K562 (cell line): Measurements from ENCODE around the gene KDM4C. TPM values are rescaled to one million over a fixed set of nuclear protein-coding genes. Genes with fewer than 3 reads are reported as not detected.
A peak's percentile ranks its signal among the peaks of the same experiment; 100 is the strongest.

Source experiments
- ASH1L ChIP-seq: fragments of 450-650 bp; IDR thresholded peaks from 2 replicates; pipeline ENCODE4 v1.6.1; 2018; ENCODE audit warnings: borderline replicate concordance, mild to moderate bottlenecking, low read depth; ENCODE audit not compliant: partially characterized antibody
- CHD1 ChIP-seq: fragments of 200-600 bp; sonication (generic); IDR thresholded peaks from one replicate; pipeline ENCODE4 v1.6.1; 2012; ENCODE audit warnings: mild to moderate bottlenecking, moderate library complexity, low read length, inconsistent platforms
- ERF ChIP-seq: fragments of 450-650 bp; formaldehyde crosslinking; IDR thresholded peaks from 2 replicates; pipeline ENCODE4 v1.4.0; 2020; ENCODE audit warnings: mild to moderate bottlenecking, mixed read lengths
- JUNB ChIP-seq: fragments of 450-650 bp; formaldehyde crosslinking; conservative IDR thresholded peaks from 2 replicates; pipeline ENCODE4 v1.4.0; 2020; ENCODE audit warnings: mild to moderate bottlenecking
- KDM1A ChIP-seq, 2 experiments: fragments of 450-650 bp; IDR thresholded peaks; 2 replicates each; pipeline ENCODE4 v1.6.1; 2016; ENCODE audit warnings: mild to moderate bottlenecking in 2 of 2
- LEF1 ChIP-seq: fragments of 450-650 bp; IDR thresholded peaks from 2 replicates; pipeline ENCODE4 v1.6.1; 2016; ENCODE audit warnings: mild to moderate bottlenecking
- MXI1 ChIP-seq: IDR thresholded peaks from 2 replicates; pipeline ENCODE4 v1.6.1; 2011; ENCODE audit warnings: low read depth, mild to moderate bottlenecking, improper control_type of control experiment, low read length
- POLR2A ChIP-seq: fragments of 450-650 bp; conservative IDR thresholded peaks from 2 replicates; pipeline ENCODE4 v1.6.1; 2016
- POLR2H ChIP-seq: IDR thresholded peaks from 2 replicates; pipeline ENCODE4 v1.6.1; 2016; ENCODE audit warnings: missing genetic modification characterization, low read depth, mild to moderate bottlenecking, control low read depth, missing compliant biosample characterization, moderate library complexity
- SRF ChIP-seq, 2 experiments: fragments of 250-450, 450-650 bp in 1 of 2; sonication (Bioruptor Pico) in 1 of 2; sonication (generic) in 1 of 2; formaldehyde crosslinking; IDR thresholded peaks; 2 replicates each; pipeline versions ENCODE4 v1.5.0 to v1.5.1; 2020 to 2022; ENCODE audit warnings: mild to moderate bottlenecking in 1 of 2, missing genetic modification reagents in 1 of 2
- ZNF165 ChIP-seq: fragments of 250-450 bp; sonication (Bioruptor Pico); IDR thresholded peaks from 2 replicates; pipeline ENCODE4 v1.4.0; 2020; ENCODE audit warnings: borderline replicate concordance
- ZNF431 ChIP-seq: sonication (generic); formaldehyde crosslinking; IDR thresholded peaks from 2 replicates; pipeline ENCODE4 v1.8.0; 2022; ENCODE audit warnings: mild to moderate bottlenecking, missing genetic modification reagents
- polyA plus RNA-seq, 8 experiments: library from polyadenylated mRNA; depleted of rRNA in 4 of 8; stranded (reverse) in 5 of 8; unstranded in 3 of 8; fragments of >200 nt; fragmentation: Nextera tagmentation in 2 of 8; fragmentation: Illumina TruSeq in 1 of 8; extraction: Ambion mirVana in 2 of 8; extraction: Trizol in 1 of 8; gene quantifications; 2 replicates each; pipeline versions ENCODE4 v1.2.1 to v1.2.3, GENCODE V29; 2011 to 2014; ENCODE audit warnings: inconsistent platforms in 1 of 8, missing spikeins in 1 of 8
- total RNA-seq, 7 experiments: library from RNA; depleted of rRNA in 6 of 7; stranded (reverse); fragments of >200 nt in 6 of 7; fragmentation: Illumina TruSeq in 2 of 7; extraction: Trizol in 2 of 7; gene quantifications; 2 replicates each; pipeline versions ENCODE4 v1.2.1 to v1.2.3, GENCODE V29; 2011 to 2021; ENCODE audit warnings: low replicate concordance in 1 of 7
- TF ChIP-seq, protein P1 (sequence below): fragments of 450-650 bp; IDR thresholded peaks from 2 replicates; pipeline ENCODE4 v1.6.1; 2016; ENCODE audit warnings: mild to moderate bottlenecking, moderate library complexity
- TF ChIP-seq, protein P2 (sequence below): sonication (generic); formaldehyde crosslinking; IDR thresholded peaks from 2 replicates; pipeline ENCODE4 v1.8.0; 2022; ENCODE audit warnings: mild to moderate bottlenecking, missing genetic modification reagents
- TF ChIP-seq, protein P3 (sequence below): IDR thresholded peaks from 2 replicates; pipeline ENCODE4 v1.6.1; 2012; ENCODE audit warnings: low read depth, low read length, improper control_type of control experiment, borderline replicate concordance

KDM4C gene
- total and polyA plus RNA-seq, 9 of the 15 experiments (the other 6 are each of a cell fraction or from before 2014, with no cell fraction given), result 5.4 to 17.0 (median 12.6) TPM

DNA sequence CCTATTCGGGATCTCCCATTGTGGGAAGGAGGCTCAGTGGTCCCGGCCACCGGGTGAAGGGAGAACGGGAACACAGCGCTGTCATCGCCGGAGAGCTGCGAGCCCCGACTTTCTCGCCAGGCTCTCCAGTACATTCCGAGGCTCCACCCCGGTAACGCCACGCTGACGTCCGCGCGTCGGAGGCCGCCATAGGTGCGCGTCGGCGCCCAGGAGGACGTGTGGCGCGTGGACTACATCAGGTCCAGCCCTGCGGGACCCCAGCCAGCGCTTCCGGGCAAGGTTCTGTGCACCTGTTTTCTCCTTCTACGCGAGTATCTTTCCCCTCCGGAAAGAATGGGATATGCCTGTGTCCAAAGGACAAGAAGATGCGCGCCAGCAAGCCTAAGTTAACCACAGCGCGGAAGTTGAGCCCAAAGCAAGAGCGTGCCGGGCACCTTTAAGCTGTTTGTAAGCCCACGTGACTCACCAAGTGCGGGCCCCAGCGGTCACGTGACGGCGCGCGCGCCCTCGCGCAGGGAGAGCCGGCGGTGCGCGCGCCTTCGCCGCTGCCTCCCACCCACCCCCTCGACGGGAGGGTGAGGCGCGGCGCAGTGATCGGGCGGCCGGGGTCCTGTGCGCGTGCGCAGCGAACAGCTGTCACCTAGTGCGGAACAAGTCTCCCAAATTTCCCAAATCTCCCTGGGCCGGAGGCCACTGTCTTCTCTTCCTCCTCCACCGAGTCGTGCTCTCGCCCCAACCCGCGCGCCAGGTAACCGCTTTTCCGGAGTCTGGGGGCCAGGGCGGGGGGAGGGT lies at the start of gene KDM4C (continued):
- TF ChIP-seq, protein P1, sequence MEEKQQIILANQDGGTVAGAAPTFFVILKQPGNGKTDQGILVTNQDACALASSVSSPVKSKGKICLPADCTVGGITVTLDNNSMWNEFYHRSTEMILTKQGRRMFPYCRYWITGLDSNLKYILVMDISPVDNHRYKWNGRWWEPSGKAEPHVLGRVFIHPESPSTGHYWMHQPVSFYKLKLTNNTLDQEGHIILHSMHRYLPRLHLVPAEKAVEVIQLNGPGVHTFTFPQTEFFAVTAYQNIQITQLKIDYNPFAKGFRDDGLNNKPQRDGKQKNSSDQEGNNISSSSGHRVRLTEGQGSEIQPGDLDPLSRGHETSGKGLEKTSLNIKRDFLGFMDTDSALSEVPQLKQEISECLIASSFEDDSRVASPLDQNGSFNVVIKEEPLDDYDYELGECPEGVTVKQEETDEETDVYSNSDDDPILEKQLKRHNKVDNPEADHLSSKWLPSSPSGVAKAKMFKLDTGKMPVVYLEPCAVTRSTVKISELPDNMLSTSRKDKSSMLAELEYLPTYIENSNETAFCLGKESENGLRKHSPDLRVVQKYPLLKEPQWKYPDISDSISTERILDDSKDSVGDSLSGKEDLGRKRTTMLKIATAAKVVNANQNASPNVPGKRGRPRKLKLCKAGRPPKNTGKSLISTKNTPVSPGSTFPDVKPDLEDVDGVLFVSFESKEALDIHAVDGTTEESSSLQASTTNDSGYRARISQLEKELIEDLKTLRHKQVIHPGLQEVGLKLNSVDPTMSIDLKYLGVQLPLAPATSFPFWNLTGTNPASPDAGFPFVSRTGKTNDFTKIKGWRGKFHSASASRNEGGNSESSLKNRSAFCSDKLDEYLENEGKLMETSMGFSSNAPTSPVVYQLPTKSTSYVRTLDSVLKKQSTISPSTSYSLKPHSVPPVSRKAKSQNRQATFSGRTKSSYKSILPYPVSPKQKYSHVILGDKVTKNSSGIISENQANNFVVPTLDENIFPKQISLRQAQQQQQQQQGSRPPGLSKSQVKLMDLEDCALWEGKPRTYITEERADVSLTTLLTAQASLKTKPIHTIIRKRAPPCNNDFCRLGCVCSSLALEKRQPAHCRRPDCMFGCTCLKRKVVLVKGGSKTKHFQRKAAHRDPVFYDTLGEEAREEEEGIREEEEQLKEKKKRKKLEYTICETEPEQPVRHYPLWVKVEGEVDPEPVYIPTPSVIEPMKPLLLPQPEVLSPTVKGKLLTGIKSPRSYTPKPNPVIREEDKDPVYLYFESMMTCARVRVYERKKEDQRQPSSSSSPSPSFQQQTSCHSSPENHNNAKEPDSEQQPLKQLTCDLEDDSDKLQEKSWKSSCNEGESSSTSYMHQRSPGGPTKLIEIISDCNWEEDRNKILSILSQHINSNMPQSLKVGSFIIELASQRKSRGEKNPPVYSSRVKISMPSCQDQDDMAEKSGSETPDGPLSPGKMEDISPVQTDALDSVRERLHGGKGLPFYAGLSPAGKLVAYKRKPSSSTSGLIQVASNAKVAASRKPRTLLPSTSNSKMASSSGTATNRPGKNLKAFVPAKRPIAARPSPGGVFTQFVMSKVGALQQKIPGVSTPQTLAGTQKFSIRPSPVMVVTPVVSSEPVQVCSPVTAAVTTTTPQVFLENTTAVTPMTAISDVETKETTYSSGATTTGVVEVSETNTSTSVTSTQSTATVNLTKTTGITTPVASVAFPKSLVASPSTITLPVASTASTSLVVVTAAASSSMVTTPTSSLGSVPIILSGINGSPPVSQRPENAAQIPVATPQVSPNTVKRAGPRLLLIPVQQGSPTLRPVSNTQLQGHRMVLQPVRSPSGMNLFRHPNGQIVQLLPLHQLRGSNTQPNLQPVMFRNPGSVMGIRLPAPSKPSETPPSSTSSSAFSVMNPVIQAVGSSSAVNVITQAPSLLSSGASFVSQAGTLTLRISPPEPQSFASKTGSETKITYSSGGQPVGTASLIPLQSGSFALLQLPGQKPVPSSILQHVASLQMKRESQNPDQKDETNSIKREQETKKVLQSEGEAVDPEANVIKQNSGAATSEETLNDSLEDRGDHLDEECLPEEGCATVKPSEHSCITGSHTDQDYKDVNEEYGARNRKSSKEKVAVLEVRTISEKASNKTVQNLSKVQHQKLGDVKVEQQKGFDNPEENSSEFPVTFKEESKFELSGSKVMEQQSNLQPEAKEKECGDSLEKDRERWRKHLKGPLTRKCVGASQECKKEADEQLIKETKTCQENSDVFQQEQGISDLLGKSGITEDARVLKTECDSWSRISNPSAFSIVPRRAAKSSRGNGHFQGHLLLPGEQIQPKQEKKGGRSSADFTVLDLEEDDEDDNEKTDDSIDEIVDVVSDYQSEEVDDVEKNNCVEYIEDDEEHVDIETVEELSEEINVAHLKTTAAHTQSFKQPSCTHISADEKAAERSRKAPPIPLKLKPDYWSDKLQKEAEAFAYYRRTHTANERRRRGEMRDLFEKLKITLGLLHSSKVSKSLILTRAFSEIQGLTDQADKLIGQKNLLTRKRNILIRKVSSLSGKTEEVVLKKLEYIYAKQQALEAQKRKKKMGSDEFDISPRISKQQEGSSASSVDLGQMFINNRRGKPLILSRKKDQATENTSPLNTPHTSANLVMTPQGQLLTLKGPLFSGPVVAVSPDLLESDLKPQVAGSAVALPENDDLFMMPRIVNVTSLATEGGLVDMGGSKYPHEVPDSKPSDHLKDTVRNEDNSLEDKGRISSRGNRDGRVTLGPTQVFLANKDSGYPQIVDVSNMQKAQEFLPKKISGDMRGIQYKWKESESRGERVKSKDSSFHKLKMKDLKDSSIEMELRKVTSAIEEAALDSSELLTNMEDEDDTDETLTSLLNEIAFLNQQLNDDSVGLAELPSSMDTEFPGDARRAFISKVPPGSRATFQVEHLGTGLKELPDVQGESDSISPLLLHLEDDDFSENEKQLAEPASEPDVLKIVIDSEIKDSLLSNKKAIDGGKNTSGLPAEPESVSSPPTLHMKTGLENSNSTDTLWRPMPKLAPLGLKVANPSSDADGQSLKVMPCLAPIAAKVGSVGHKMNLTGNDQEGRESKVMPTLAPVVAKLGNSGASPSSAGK, result peak; percentile 90
- TF ChIP-seq JUNB, result no peak
- TF ChIP-seq ZNF165, result no peak
- TF ChIP-seq, protein P2, sequence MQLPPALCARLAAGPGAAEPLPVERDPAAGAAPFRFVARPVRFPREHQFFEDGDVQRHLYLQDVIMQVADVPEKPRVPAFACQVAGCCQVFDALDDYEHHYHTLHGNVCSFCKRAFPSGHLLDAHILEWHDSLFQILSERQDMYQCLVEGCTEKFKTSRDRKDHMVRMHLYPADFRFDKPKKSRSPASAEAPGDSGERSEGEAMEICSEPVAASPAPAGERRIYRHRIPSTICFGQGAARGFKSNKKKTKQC (CRISPR knock-in tag), result no peak
- TF ChIP-seq ERF (CRISPR knock-in tag), result no peak
- TF ChIP-seq KDM1A (IDR thresholded peaks at IDR 0.05), result no peak
- TF ChIP-seq POLR2A, result peak; percentile 88
- no peak for TF ChIP-seq ASH1L
- TF ChIP-seq SRF (CRISPR knock-in tag; IDR thresholded peaks at IDR 0.05), result no peak
- TF ChIP-seq LEF1, result 0 out of 2 replicates have a peak, but pooled peaks have one; percentile 27
- TF ChIP-seq POLR2H (tag), result peak; percentile 77; the same call in 1 of the 2 replicates
- no peak for TF ChIP-seq ZNF431
- TF ChIP-seq, protein P3, sequence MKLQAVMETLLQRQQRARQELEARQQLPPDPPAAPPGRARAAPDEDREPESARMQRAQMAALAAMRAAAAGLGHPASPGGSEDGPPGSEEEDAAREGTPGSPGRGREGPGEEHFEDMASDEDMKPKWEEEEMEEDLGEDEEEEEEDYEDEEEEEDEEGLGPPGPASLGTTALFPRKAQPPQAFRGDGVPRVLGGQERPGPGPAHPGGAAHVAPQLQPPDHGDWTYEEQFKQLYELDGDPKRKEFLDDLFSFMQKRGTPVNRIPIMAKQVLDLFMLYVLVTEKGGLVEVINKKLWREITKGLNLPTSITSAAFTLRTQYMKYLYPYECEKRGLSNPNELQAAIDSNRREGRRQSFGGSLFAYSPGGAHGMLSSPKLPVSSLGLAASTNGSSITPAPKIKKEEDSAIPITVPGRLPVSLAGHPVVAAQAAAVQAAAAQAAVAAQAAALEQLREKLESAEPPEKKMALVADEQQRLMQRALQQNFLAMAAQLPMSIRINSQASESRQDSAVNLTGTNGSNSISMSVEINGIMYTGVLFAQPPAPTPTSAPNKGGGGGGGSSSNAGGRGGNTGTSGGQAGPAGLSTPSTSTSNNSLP, result no peak
- no peak for TF ChIP-seq CHD1
- TF ChIP-seq MXI1, result peak; percentile 20; the same call in 1 of the 2 replicates
